Fibroblast of lung (primary cell): ENCODE data around the gene PRRG3.

Source experiments
- CTCF ChIP-seq, 2 donors: IDR thresholded peaks in 1 of 2; conservative IDR thresholded peaks in 1 of 2; 1 replicate in 1 of 2; 2 replicates in 1 of 2; pipeline ENCODE4 v1.5.1; 2011 to 2012; ENCODE audit warnings: low read length in 2 of 2, control low read depth in 1 of 2, inconsistent platforms in 1 of 2, low read depth in 1 of 2, mild to moderate bottlenecking in 1 of 2
- EZH2 ChIP-seq: IDR thresholded peaks from 2 replicates; pipeline ENCODE4 v1.5.1; 2012; ENCODE audit warnings: low read length, control low read depth, mild to moderate bottlenecking; ENCODE audit errors: missing control alignments

- TF ChIP-seq CTCF (conservative IDR thresholded peaks at IDR 0.05 in 1 of 2, IDR thresholded peaks at IDR 0.05 in 1 of 2; ENCODE audit: low read depth in 1 of 2, low read length in 2 of 2) (no peak), EZH2 (no peak)
Observed at GRCh38 chrX:151702741-151703340, 7.6 kb downstream of the PRRG3 start.
